AG04449 (cell line): ENCODE measurements around the gene JHY.

Experiments
- CTCF ChIA-PET: fragments of 350-600 bp; formaldehyde crosslinking; extraction: SDS; loops from one replicate; lab custom pipeline; 2021; ENCODE audit warnings: antibody characterized with exemption; lab: Yijun Ruan, JAX
- POLR2A ChIA-PET: fragments of 400-600, 350-600 bp; formaldehyde crosslinking; extraction: SDS; loops from one replicate; lab custom pipeline; 2020; ENCODE audit warnings: antibody characterized with exemption, inconsistent platforms; lab: Yijun Ruan, JAX
- DNase-seq: peaks from one replicate; pipeline ENCODE4 v3.0.0-alpha.2; 2010; ENCODE audit warnings: low read depth, low spot score
- H3K4me3 ChIP-seq: 2 replicates; pipeline ENCODE4 v1.5.1; 2011; ENCODE audit warnings: low read depth, mild to moderate bottlenecking, control low read depth, low read length
- TF ChIP-seq, protein P1 (sequence below): IDR thresholded peaks from one replicate; pipeline ENCODE4 v1.5.1; 2011; ENCODE audit warnings: mild to moderate bottlenecking, moderate library complexity, low read length, control low read depth, inconsistent platforms; ENCODE audit not compliant: insufficient read depth; ENCODE audit errors: missing control alignments

JHY gene

DNA sequence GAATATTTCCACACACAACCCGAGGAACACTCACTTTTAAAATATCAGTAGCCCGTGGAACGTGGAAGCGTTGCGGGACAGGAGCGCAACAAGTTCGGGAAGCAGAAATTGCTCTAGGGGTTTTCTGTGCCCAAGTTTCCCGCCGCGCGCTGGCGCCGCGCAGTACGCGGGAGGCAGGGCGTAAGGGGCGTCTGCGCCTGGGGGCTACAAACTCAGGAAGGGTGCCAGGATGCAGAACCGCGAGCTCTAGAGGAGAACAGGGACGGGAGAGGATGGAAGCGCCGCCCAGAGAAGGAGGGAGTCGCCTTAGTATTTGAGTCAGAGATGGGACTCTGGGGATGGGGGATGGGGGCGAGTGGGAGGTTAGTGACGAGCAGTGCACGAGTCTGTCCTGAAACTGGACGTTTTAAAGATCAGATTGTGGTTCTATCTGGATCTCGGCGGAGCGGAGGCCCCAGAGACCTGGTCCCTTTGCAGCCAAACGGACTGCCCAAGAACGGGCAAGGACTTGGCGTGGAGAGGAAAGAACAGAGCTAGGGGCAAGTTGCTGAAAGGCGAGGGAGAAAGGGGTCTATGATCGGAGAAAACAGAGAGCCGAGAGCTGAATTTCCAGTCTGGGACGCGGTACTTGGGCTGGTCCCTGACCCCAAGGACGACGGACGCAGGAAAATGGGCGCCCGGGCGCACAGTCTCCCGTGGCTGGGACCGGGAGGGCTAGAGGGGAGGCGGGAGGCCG lies 94.3 kb downstream of the JHY start:
- H3K4me3 ChIP-seq, result no peak overlapping the region
- POLR2A ChIA-PET, result no interaction called here
- TF ChIP-seq, protein P1, sequence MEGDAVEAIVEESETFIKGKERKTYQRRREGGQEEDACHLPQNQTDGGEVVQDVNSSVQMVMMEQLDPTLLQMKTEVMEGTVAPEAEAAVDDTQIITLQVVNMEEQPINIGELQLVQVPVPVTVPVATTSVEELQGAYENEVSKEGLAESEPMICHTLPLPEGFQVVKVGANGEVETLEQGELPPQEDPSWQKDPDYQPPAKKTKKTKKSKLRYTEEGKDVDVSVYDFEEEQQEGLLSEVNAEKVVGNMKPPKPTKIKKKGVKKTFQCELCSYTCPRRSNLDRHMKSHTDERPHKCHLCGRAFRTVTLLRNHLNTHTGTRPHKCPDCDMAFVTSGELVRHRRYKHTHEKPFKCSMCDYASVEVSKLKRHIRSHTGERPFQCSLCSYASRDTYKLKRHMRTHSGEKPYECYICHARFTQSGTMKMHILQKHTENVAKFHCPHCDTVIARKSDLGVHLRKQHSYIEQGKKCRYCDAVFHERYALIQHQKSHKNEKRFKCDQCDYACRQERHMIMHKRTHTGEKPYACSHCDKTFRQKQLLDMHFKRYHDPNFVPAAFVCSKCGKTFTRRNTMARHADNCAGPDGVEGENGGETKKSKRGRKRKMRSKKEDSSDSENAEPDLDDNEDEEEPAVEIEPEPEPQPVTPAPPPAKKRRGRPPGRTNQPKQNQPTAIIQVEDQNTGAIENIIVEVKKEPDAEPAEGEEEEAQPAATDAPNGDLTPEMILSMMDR, result no peak
- CTCF ChIA-PET, result no interaction called here
- no peak for DNase-seq

DNA sequence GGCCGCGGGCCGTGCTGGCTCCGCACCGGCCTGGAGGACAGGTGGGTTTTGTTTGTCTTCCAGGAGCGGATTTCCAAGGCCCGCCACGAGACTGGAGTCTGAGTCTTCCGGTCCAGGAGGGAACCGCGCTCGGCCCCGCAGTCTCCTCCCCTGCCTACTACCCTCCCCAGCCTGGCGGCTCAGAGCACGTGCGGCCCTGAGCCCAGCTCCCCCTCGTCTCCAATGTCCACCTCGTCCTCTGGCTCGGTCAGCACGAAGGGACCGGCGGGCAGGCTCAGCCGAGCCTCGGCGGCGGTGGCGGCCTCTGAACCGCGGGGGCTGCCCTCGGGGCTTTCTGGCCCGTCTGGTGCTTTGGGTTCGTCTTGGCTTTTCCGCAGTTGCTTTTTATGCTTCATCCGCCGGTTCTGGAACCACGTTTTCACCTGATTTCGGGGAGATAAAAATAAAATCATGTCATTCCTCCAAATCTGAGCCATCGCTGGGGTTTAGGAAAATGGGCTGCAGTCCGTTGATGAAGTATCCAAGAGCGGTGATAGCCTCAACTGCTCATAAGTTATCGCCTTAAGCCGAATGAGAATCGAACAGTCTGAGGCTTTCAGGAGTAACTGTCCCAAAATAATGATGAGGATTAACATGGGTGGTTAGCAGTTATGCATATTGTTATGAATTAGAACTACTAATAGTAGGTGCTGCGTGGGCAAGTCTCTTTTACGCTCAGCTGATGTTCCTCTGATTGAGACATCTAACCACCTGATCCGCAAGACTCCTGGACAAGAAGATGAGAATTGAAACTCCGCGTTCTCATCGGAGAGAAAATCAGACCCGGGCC lies 95.1 kb downstream of the JHY start:
- no peak overlapping the region for H3K4me3 ChIP-seq
- DNase-seq, result no peak
- CTCF ChIA-PET, result no interaction called here
- TF ChIP-seq, protein P1, result no peak
- POLR2A ChIA-PET, result no interaction called here

DNA sequence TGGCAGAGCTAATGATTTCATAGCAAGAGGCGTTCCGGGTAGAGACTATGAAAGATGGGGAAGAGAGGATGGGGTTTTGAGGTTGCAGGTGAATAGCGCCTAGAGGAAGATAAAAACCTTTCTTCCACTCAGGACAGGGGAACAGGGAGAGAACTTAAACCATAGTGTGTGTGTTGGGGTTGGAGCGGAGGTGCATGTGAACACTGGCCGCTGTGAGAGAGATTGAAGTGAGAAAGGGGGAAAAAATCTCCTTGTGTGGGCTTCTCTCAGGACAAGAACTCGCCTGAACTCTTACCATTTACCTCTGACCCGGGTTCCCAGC lies 95.7 kb downstream of the JHY start:
- no peak overlapping the region for H3K4me3 ChIP-seq
- TF ChIP-seq, protein P1, result no peak
- ChIA-PET POLR2A (no interaction called here), CTCF (no interaction called here)
- no peak for DNase-seq

DNA sequence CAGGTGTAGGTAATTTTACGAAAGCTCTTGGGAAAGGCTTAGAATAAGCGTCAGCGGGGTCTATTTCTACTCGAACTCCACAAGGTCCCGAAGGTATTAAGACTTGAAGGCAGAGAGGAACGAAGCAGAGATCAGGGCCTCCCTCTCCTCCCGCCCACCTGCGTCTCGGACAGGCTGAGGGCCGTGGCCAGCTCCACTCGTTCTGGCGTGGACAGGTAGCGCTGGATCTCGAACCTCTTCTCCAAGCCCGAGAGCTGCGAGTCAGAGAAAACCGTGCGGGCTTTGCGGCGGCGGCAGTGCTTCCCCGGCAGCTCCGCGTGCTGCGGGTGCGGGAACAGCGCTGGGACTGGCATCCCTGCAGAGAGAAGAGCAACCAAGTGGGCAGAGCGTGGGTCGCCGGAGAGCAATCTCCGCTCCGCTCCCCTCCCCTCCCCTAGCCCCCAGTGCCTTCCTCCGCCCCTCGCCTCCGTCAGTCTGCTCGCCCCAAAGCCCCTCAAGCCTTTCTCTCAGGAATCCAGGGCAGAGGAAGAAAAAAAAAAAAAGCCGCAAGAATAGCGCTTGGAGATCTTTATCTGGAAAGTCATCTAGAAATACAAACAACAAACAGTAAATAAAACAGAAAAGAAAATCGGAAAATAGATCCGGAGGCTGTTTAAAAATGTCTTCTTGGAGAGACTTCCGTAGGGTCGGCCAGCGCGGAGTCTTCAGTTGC lies 96.7 kb downstream of the JHY start:
- CTCF ChIA-PET, result no interaction called here
- POLR2A ChIA-PET, result no interaction called here
- no peak overlapping the region for H3K4me3 ChIP-seq
- TF ChIP-seq, protein P1, result no peak
- no peak for DNase-seq

DNA sequence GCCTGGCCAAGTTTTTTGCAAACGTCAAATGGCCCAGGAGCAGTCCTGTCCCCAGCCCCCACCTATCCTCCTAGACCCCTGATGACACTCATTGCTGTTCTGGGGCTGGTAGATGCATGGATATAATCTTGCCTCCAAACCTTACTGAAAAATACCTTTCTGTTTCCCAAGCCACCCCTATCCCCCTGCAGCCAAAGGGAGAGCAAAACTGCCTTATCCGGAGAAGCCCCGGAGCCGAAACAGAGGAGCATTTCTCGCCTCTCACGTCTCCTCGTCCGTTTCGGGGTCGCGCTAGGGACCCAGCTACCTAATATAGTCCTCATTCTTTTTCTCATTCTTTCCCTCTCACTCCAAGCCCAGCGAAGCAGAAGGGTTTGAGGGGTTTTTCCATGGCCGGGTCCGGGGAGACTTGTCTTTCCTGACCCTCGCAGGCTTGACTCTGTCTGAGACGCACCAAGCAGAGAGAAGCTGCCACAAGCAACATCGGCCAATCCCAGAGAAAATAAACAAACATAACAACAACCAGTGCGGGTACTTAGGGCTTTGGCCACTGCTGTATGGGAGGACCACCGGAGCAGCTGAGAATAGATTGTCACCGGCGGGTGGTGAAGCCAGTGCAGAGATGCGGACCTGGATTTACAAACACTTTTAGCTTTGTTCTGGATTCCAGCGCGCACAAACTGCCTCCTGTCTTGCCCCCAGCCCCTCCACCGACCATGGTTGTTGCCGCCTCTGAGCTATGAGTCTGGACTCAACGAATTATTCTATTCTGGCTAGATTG lies 97.4 kb downstream of the JHY start:
- ChIA-PET CTCF (interaction anchor here (0.7 to 0.8 kb wide), 2 partner anchors 116 to 527 kb away, joined by 3 read pairs; no protein-coding TSS in a partner anchor), POLR2A (interaction anchor here (0.9 kb wide), 1 partner anchor 74 kb away, joined by 3 read pairs; no protein-coding TSS in a partner anchor)
- DNase-seq, result no peak
- TF ChIP-seq, protein P1, result no peak
- H3K4me3 ChIP-seq, result no peak overlapping the region
